Activated CD8-positive, alpha-beta T cell treated with anti-CD3 and anti-CD28 coated beads for 36 hours (primary cell): Measurements from ENCODE around the gene PSMB3. TPM values are rescaled to one million over a fixed set of nuclear protein-coding genes. Genes with fewer than 3 reads are reported as not detected.
"Not testable (repeated sequence)": the region's sequence is repeated elsewhere in the genome, so short reads cannot be mapped to it uniquely, and the experiment has no call there.

Source experiments
- ATAC-seq: fragments of 200-7000 bp; cut with Tn5 transposase; one replicate; pipeline ENCODE4 v1.10.0; 2021; ENCODE audit warnings: mild to moderate bottlenecking, moderate library complexity
- CTCF ChIA-PET: fragments of 350-600 bp; sonication (Branson Sonifier 250); formaldehyde crosslinking; loops from one replicate; lab custom pipeline; 2021; ENCODE audit warnings: antibody characterized with exemption; lab: Charles Lee
- POLR2A ChIA-PET: fragments of 350-600 bp; sonication (Branson Sonifier 250); formaldehyde crosslinking; loops from one replicate; lab custom pipeline; 2021; ENCODE audit warnings: antibody characterized with exemption; lab: Charles Lee
- DNase-seq: peaks from one replicate; pipeline ENCODE4 v3.0.0-alpha.2; 2020
- H3K27ac Mint-ChIP-seq: one replicate; pipeline ENCODE4 v1.8.0; 2021; ENCODE audit warnings: mild to moderate bottlenecking, mixed read lengths
- H3K27me3 Mint-ChIP-seq: one replicate; pipeline ENCODE4 v1.8.0; 2021; ENCODE audit warnings: mixed read lengths
- H3K36me3 Mint-ChIP-seq: one replicate; pipeline ENCODE4 v1.8.0; 2021; ENCODE audit warnings: low read depth, mixed read lengths
- H3K4me1 Mint-ChIP-seq: one replicate; pipeline ENCODE4 v1.8.0; 2021; ENCODE audit warnings: low read depth, mixed read lengths
- H3K4me3 Mint-ChIP-seq: one replicate; pipeline ENCODE4 v1.8.0; 2021; ENCODE audit warnings: mild to moderate bottlenecking, moderate library complexity, mixed read lengths
- H3K9me3 Mint-ChIP-seq: one replicate; pipeline ENCODE4 v1.8.0; 2021; ENCODE audit warnings: mixed read lengths
- intact Hi-C: fragments of 100-400 bp; cut with micrococcal nuclease; formaldehyde crosslinking; loops from one replicate; pipeline ENCODE4 v1.10.0; 2022
- total RNA-seq, 2 experiments: library from RNA; stranded (reverse); gene quantifications; one replicate each; pipeline ENCODE4 v1.2.3, GENCODE V29; 2021
- TF ChIP-seq, protein P1 (sequence below): fragments of 200-600 bp; IDR thresholded peaks from one replicate; pipeline ENCODE4 v1.8.0; 2022; ENCODE audit warnings: antibody characterized with exemption, mild to moderate bottlenecking

Gene PSMB3
- total RNA-seq, 2 experiments from 2014 or later: 275 to 279 TPM

- ChIA-PET POLR2A (no interaction called here), CTCF (interaction anchor here (0.7 kb wide), 1 partner anchor 8 kb away, joined by 3 read pairs; no protein-coding TSS in a partner anchor)
- ATAC-seq: no peak
- H3K4me3 Mint-ChIP-seq: no peak overlapping the region
- no peaks in the 10 kb centered on the region for H3K4me1 Mint-ChIP-seq
- no peaks in the 10 kb centered on the region for H3K27me3 Mint-ChIP-seq
- peaks cover 25% of the 10 kb centered on the region for H3K36me3 Mint-ChIP-seq
- no peak for DNase-seq
- intact Hi-C loops: no loop called here
- TF ChIP-seq, protein P1, sequence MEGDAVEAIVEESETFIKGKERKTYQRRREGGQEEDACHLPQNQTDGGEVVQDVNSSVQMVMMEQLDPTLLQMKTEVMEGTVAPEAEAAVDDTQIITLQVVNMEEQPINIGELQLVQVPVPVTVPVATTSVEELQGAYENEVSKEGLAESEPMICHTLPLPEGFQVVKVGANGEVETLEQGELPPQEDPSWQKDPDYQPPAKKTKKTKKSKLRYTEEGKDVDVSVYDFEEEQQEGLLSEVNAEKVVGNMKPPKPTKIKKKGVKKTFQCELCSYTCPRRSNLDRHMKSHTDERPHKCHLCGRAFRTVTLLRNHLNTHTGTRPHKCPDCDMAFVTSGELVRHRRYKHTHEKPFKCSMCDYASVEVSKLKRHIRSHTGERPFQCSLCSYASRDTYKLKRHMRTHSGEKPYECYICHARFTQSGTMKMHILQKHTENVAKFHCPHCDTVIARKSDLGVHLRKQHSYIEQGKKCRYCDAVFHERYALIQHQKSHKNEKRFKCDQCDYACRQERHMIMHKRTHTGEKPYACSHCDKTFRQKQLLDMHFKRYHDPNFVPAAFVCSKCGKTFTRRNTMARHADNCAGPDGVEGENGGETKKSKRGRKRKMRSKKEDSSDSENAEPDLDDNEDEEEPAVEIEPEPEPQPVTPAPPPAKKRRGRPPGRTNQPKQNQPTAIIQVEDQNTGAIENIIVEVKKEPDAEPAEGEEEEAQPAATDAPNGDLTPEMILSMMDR: no peak
- no peaks in the 10 kb centered on the region for H3K9me3 Mint-ChIP-seq
- no peak overlapping the region for H3K27ac Mint-ChIP-seq
Observed at GRCh38 chr17:38783227-38783626, 30.7 kb downstream of the PSMB3 start.

- no peaks in the 10 kb centered on the region for H3K9me3 Mint-ChIP-seq
- H3K27me3 Mint-ChIP-seq: no peaks in the 10 kb centered on the region
- peaks cover 13% of the 10 kb centered on the region for H3K36me3 Mint-ChIP-seq
- POLR2A ChIA-PET: interaction anchor here (1.2 kb wide), 1 partner anchor 12 kb away, joined by 7 read pairs; the partner anchor contains the start of gene PIP4K2B
- intact Hi-C loops: no loop called here
- no peak overlapping the region for H3K4me3 Mint-ChIP-seq
- H3K27ac Mint-ChIP-seq: no peak overlapping the region
- TF ChIP-seq, protein P1: no peak
- ATAC-seq (no peak), DNase-seq (no peak)
- H3K4me1 Mint-ChIP-seq: peaks cover 2% of the 10 kb centered on the region
- CTCF ChIA-PET: interaction anchor here (0.6 kb wide), 1 partner anchor 177 kb away, joined by 3 read pairs; no protein-coding TSS in a partner anchor
Observed at GRCh38 chr17:38786372-38786771, 33.8 kb downstream of the PSMB3 start.

GRCh38 chr17:38787999-38788398 is 35.5 kb downstream of the PSMB3 start:
- ATAC-seq, H3K9me3 Mint-ChIP-seq, H3K27ac Mint-ChIP-seq, DNase-seq, H3K4me3 Mint-ChIP-seq, intact Hi-C loops, H3K4me1 Mint-ChIP-seq, H3K27me3 Mint-ChIP-seq: not testable (repeated sequence)
- H3K36me3 Mint-ChIP-seq: peaks cover 20% of the 10 kb centered on the region
- CTCF ChIA-PET: interaction anchor here (1.1 to 1.2 kb wide), 2 partner anchors 10 to 121 kb away, joined by 3 read pairs; no protein-coding TSS in a partner anchor
- POLR2A ChIA-PET: interaction anchor here (1.0 to 1.8 kb wide), 2 partner anchors 8 to 100 kb away, joined by 3 to 5 read pairs; no protein-coding TSS in a partner anchor

- Mint-ChIP-seq H3K4me3 (no peak overlapping the region), H3K4me1 (peaks cover 11% of the 10 kb centered on the region), H3K9me3 (no peaks in the 10 kb centered on the region), H3K27ac (no peak overlapping the region), H3K36me3 (peaks cover 22% of the 10 kb centered on the region), H3K27me3 (no peaks in the 10 kb centered on the region)
- intact Hi-C loops: no loop called here
- ChIA-PET CTCF (no interaction called here), POLR2A (interaction anchor here (1.8 kb wide), 1 partner anchor 9 kb away, joined by 5 read pairs; no protein-coding TSS in a partner anchor)
- TF ChIP-seq, protein P1: no peak
- ATAC-seq (no peak), DNase-seq (no peak)
Observed at GRCh38 chr17:38789185-38789584, 36.6 kb downstream of the PSMB3 start.

DNA sequence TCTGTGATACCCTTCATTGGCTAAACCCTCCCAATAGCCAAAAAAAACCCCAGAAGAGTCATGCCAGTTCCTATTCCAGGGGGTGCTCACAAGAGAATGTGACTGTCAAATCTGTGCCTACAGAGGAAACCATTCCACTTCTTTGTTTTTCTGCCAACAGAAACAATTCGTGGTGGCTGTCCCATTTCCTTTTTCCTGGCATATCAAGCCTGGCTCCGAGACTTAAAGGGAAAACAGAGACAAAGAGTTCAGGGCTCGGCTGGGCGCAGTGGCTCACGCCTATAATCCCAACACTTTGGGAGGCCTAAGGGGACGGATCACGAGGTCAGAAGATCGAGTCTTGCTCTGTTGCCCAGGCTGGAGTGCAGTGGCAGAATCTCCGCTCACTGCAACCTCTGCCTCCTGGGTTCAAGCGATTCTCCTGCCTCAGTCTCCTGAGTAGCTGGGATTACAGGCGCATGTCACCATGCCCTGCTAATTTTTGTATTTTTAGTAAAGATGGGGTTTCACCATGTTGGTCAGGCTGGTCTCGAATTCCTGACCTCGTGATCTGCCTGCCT is 37.7 kb downstream of the PSMB3 start:
- H3K27ac Mint-ChIP-seq, H3K4me3 Mint-ChIP-seq, CTCF ChIA-PET, H3K27me3 Mint-ChIP-seq, ATAC-seq, intact Hi-C loops, DNase-seq, H3K9me3 Mint-ChIP-seq: not testable (repeated sequence)
- Mint-ChIP-seq H3K4me1 (peaks cover 17% of the 10 kb centered on the region), H3K36me3 (peaks cover 20% of the 10 kb centered on the region)
- POLR2A ChIA-PET: interaction anchor here (1.1 kb wide), 1 partner anchor 117 kb away, joined by 3 read pairs; no protein-coding TSS in a partner anchor

DNA sequence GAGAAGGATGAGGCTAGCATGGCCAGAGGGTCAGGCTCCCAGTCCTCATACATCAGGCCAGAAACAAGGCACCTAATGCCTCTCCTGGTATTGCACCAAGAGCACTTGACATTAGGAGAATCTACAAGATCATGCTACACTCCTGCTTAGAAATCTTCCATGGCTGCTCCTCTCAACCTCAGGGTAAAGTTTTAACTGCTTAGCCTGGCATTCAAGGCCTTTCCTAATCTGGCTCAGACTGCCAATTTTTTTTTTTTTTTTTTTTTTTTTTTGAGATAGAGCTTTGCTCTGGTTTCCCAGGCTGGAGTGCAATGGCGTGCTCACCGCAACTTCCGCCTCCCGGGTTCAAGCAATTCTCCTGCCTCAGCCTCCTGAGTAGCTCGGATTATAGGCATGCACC is 38.6 kb downstream of the PSMB3 start:
- Mint-ChIP-seq H3K4me1 (peaks cover 17% of the 10 kb centered on the region), H3K36me3 (peaks cover 19% of the 10 kb centered on the region), H3K9me3 (no peaks in the 10 kb centered on the region), H3K4me3 (no peak overlapping the region), H3K27me3 (no peaks in the 10 kb centered on the region), H3K27ac (no peak overlapping the region)
- POLR2A ChIA-PET: interaction anchor here (1.1 kb wide), 1 partner anchor 118 kb away, joined by 3 read pairs; no protein-coding TSS in a partner anchor
- intact Hi-C loops: no loop called here
- TF ChIP-seq, protein P1: no peak
- ATAC-seq (no peak), DNase-seq (no peak)
- CTCF ChIA-PET: interaction anchor here (1.0 kb wide), 1 partner anchor 8 kb away, joined by 3 read pairs; no protein-coding TSS in a partner anchor
